ENCODE results near the gene C17orf107. TPM values are rescaled to one million over a fixed set of nuclear protein-coding genes. Genes with fewer than 3 reads are reported as not detected.

The C17orf107 gene
- total RNA-seq, 1 donor from 2014 or later: 0.92 TPM

DNA sequence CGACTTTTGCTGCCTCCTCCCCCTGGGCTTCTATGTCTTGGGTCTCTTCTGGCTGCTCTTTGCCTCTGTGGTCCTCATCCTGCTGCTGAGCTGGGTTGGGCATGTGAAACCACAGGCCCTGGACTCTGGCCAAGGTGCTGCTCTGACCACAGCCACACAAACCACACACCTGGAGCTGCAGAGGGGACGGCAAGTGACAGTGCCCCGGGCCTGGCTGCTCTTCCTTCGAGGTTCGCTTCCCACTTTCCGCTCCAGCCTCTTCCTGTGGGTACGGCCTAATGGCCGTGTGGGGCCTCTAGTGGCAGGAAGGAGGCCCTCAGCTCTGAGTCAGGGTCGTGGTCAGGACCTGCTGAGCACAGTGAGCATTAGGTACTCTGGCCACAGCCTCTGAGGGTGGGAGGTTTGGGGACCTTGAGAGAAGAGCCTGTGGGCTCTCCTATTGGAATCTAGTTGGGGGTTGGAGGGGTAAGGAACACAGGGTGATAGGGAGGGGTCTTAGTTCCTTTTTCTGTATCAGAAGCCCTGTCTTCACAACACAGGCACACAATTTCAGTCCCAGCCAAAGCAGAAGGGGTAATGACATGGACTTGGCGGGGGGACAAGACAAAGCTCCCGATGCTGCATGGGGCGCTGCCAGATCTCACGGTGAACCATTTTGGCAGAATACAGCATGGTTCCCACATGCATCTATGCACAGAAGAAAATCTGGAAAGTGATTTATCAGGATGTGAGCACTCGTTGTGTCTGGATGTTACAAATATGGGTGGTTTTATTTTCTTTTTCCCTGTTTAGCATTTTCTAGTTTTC is 35.0 kb downstream of the C17orf107 start:
- no peak for DNase-seq (ENCODE audit: low read depth, low spot score)

DNA sequence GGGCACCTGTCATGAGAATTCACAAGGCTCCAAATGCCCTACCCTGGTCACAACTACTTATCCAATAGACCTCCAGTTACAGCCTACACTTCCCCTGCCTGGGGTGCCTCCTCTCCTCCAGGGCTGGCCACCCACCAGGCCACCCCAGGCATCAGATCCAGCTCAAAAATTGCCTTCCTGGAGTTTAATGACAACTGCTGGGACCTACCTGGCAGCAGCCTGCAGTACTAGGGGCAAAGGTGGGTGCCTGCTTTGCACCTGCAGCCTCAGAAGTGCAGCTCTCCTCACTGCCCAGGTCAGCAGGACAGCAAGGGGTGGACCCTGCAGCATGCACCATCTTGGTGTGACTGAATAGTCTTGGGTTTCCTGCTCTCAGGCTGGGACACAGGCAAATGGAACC is 36.3 kb downstream of the C17orf107 start:
- DNase-seq (ENCODE audit: low read depth, low spot score): no peak

DNA sequence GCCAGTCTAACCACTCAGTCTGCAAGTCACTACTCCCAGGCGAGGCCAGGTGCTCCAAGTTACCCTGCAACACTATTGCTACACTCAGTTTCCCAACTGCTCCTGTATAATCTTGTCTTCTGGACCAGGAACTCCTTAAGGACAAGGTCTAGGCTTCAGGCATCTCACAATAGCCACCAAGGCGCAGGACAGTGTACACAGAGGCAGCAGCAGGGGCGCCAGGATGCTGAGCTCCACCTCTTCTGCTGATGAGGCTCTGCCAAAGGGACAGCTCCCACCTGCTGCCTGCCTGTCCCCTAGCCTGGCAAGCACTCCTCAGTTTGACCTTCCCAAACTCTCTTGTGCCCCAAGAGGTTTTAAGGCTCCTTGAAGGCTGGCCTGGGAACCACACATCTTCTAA is 37.1 kb downstream of the C17orf107 start:
- DNase-seq (ENCODE audit: low read depth, low spot score): no peak

DNA sequence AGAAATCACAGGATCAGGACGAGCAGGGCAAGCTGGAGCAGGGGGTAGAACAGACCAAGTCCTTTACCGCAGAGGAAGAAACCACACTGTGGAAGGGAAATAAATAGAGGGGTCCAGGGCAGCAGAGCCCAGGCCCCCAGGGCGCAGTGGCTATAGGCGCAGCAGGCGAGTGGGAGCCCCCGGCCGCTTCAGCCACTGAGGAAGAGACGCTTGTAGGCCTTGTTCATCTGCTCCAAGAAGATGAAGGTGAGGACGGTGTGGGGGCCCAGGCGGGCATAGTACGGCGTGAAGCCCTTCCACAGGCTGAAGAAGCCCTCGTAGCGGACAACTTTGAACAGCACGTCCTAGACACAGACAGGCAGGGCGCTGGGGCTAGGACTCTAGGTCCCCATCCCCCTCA is 38.2 kb downstream of the C17orf107 start:
- no peak for DNase-seq (ENCODE audit: low read depth, low spot score)

DNA sequence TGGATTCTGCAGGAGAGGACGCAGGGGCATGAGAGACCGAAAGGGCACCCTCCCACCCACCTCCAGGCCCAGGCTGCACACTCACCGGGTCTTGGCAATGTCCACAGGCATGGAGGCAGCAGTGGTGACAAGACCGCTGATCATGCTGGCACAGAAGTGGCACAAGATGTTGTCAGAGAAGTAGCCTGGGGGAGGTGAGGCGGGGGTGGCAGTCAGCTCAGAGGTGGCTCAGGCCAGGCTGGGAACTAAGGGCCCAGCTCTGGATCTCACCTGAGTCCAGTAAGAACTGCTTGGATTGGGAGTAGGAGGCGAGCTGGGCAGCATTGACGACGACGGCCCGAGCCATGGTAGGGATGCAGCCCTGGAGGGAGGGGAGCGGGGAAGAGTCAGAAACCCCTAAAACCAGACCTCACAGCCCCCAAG is 38.7 kb downstream of the C17orf107 start:
- DNase-seq (ENCODE audit: low read depth, low spot score): no peak

DNA sequence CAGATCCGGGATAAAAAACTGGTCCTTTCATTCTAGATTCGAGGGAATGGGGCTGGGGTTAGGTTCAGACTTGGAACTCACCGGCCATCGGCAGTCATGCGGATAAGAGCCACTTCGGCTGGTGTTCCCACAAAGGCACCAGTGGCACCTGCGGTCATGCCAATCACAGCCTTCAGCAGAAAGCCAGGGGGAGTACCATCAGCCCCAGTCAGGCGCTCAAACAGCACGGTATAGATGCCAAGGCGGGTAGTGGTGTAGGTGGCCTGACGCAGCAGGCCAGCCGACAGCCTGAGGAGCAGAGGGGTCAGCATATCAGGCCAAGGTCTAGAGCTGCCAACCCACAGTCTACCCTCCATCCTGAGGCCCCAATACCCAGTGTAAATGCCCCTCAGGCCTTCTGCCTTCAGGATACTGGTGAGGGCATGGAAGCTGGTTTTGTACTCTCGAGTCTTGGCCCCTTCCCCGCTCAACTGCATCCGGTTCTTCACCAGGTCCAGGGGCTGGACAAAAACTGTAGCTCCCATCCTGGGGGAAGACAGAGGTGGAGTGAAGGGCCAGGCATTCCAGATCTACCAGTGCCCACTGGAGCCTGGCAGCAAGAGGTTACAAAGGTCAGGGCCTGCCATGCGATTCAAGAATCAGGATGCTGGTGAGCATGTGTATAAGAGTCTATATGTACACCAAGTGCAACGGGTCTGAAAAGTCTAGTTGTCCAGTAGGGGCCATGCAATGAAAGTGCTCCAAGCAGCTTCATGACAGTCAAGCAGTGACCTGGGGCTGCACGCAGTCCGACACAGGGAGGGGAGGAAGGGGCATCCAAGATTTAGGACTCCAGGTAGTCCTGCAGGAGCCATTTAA is 39.6 kb downstream of the C17orf107 start:
- no peak for DNase-seq (ENCODE audit: low read depth, low spot score)

DNA sequence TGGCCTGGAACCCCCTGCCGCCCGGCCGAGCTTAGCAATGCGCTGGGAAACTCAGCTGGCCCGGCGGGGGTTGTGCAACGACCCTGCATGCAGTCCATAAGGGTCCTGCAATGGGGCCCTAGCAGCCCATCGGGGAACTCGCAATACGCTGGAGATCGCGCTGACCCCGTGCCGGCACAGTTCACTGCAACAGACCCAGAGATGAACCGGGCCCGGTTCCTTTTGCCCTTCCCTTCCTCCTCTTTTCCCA is 40.1 kb downstream of the C17orf107 start:
- no peak for DNase-seq (ENCODE audit: low read depth, low spot score)

DNA sequence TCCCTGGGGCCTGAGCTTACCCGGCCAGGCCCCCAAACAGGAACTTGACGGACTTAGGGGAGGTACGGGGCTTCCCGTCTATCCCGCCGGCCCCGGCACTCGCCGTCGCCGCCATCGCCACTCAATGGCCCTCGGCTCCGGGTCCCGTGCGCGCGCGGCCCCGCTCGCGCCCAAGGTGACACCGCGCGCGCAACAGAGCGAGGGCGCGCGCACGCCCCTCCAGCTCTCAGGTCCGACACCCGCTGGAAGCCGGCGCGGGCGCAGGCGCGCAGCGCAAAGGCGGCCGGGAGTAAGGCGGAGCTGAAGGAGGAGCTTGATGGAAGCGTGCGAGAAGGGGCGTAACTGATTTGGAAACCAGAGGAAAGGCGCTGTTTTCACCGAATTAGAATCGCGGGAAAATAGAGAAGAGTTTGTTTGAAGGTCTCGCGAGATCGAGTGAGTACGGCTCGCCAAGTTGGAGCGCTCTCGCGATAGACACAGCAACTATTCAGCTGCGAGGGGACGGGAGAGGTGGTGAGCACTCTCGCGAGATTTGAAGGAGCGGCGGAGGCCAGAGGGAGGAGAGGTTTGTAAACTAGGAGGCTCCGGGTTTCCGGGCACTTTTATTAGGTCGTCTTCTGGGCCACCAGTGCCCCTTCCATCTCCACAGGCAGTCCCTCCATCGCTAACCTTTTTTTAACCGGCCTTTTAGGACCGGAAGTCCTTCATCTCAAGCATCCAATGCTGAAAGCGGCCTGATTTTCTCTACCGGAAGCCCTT is 40.6 kb downstream of the C17orf107 start, which contains the start of the genes RNF167 and SLC25A11:
RNF167 (plus strand) TSS at position 473 of the 759 bp plus-strand sequence. CDS start 642 bp downstream, outside the sequence.
SLC25A11 (minus strand) TSS at position 251 of the 759 bp plus-strand sequence; CDS start at position 115, 136 bp downstream.
- DNase-seq (ENCODE audit: low read depth, low spot score): peak; percentile 99

DNA sequence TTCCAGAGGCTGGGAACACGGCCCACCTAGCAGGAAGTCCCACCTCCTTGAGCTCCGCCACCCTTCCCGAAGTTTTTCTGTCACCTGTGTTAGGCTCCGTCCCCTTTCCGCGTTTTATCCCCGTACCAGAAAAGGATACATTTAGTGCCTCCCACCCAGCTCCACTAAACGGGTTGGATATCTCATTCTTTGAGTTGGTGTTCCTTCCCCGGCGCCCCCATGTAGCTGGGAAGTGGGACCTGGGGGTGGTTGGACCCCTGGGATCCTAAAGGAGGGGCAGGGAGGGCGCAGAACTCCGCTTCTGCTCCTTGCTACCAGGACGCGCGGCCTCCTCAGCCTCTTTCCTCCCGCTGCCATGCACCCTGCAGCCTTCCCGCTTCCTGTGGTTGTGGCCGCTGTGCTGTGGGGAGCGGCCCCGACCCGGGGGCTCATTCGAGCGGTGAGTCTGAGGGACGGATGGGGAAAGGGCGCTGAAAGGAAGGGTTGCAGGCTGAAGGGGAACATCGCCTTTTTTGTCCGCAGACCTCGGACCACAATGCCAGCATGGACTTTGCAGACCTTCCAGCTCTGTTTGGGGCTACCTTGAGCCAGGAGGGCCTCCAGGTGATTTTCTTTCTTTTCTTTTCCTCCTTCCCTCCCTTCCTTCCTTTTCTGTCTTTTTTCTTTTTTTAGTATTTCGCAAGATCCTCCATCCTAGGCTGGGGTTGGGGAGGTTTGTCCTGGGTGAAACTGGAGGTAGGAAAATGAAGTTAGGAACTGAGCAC is 41.4 kb downstream of the C17orf107 start:
- no peak for DNase-seq (ENCODE audit: low read depth, low spot score)

DNA sequence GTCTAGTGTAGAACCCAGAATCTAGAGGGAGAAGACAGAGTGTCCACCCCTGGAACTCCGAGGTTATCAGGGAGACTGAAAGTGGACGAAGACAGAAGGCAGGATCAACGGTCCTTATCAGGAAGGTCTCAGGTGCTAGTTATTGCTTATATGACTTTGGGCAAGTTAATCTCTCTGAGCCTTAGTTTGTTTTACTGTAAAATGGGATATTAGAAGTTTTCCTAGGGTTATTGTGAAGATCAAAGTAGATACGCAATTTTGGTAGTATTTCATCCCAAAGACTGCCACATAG is 41.9 kb downstream of the C17orf107 start:
- no peak for DNase-seq (ENCODE audit: low read depth, low spot score)

DNA sequence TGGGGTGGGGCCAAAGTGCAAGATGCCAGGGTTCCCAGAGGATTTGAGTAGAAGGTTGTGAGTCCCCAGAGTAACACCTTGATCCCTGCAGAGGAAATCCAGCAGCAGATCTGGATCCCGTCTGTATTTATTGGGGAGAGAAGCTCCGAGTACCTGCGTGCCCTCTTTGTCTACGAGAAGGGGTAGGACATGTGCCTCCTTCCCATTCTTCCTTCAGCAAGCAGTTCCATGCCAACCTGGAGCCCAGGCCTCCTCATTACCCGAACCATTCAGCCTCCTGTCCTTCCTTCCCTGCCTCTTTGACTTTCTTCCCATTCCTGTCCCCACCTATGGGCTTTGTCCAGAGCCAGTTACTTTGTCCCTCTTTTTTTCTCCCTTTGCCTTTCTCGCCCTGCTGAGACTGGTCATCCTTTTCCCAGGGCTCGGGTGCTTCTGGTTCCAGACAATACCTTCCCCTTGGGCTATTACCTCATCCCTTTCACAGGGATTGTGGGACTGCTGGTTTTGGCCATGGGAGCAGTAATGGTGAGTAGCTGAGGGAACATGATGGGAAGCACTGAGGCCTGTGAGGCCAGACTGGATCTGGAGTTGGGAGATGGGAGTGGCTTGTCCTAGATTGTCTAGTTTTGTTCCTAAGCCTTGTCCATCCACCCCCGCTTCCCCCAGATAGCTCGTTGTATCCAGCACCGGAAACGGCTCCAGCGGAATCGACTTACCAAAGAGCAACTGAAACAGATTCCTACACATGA is 43.6 kb downstream of the C17orf107 start:
- DNase-seq (ENCODE audit: low read depth, low spot score): no peak

DNA sequence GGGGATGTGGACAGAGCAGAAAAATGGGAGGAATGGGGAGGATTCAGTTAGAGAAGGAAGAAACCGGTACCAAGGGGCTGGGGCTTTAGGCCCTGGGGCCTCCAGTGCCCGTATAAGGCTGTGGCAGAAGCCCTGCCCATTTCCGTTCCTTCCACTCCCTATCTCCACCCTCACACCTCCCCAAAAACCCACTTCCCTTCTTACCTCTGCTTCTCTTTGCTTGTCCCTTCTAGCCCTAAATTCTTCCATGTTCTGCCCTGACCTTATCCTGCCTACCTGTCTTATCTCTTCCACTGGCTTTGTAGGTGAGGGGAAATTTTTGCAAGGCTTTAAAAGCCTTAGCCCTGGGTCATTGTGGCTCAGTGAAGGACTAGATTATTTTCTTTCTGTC is 44.8 kb downstream of the C17orf107 start:
- no peak for DNase-seq (ENCODE audit: low read depth, low spot score)

DNA sequence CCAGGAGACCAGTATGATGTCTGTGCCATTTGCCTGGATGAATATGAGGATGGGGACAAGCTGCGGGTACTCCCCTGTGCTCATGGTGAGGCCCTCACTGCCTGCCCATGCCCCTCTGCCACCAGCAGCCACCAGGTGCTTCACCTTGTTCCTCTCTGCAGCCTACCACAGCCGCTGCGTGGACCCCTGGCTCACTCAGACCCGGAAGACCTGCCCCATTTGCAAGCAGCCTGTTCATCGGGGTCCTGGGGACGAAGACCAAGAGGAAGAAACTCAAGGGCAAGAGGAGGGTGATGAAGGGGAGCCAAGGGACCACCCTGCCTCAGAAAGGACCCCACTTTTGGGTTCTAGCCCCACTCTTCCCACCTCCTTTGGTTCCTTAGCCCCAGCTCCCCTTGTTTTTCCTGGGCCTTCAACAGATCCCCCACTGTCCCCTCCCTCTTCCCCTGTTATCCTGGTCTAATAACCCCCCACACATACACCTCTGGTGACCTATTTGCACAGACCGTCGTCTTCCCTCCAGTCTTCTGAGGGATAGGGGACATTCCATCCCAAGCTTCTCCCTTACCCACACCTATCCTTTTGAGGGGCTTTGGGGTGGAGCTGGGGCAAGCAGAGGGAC is 45.3 kb downstream of the C17orf107 start:
- DNase-seq (ENCODE audit: low read depth, low spot score): no peak

DNA sequence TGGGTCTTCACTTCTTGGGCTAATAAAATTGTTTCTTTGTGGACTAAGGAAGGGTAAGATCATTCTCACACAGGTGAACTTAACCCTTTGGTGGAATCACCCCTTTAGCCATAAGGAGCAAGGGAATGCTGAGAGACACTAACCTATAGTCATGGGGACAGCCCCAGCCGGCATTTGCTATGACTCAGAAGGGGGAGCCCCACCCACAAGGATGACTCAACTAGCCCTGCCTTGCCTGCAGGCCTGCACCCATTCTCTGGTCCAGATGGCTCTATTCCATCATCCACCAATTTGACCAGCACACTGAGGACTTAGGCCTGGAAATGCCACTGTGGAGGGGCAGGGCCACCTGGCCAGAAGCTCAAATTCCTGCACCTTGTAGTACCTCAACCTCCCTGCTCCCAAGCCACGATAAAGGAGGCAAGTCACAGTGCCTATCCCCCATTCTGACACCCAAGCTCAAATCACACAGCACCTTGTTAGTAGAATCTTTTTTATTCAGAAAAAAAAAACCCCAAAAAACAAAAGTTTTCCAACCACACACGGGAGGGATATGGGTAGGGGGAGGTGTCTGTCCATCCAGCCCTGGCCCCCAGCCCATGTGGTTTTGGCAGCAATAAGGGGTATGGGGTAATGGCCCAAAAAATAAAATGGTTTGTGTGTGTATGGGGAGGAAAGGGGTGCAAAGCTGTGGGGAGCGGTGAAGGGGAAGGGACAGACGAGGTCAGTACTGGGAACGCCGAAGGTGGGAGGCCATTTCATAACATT is 46.0 kb downstream of the C17orf107 start:
- DNase-seq (ENCODE audit: low read depth, low spot score): no peak

DNA sequence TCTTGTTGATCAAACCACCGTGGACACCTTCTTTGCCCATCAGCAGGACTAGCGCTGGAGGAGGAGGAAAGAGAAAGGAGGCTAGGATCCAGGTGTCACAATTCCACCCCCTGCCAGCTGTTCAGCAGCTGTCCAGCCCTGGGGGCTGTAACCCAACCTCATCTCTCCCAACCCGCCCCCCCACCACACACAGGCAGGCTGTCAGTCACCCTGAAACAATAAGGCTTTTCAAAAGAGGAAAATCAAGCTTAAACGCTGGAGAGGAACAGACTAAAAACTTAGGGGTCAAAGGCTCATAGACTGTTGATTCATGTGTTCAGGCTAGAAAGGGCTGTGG is 46.6 kb downstream of the C17orf107 start:
- DNase-seq (ENCODE audit: low read depth, low spot score): no peak

DNA sequence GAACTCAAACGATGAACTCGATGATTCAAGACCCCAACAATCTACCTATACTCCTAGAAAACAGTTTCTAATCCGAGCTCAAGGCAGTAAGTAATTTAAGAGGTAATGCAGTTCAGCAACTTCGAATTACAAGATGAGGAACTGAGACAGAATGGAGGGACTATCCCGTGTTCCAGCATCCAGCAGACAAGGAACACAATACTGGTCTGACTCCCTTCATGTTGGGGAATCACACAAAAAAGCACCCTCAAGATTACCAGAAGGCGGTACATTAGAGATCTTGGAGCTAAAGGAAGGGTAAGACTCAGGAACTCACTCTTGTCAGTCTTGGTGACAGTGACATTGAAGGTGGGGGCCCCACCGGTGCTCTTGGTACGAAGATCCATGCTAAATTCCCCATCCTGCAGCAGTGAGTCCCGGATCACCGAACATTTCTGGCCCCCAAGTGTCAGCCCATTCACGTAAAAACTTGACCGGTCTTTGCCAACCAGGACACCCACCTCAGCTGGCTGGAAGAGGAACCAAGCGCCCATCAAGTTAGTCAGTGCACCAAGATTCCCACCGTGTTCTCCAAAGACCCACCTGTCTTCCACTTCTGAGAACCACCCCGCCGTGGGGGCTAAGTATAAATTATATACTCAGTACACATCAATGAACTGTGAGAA is 47.1 kb downstream of the C17orf107 start:
- DNase-seq (ENCODE audit: low read depth, low spot score): no peak

DNA sequence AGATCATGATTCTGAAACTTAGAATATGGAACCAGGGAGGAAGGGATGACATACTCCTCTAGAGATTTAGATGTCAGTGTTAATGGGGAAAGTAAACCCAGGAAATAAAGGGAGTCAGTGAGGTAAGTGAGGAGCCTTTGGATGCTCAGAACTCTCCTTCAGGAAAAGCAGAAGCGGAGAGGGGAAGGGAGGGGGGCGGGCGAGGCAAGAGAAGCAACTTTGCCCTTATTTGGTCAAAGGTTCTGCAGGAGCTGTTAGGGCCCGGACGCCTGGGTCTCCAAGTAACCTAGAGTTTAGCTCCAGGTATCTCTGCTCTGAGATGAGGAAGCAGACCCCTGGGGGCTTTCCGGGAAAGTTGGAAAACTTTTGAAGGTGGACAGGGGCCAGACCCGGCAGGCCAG is 47.7 kb downstream of the C17orf107 start:
- DNase-seq (ENCODE audit: low read depth, low spot score): no peak

DNA sequence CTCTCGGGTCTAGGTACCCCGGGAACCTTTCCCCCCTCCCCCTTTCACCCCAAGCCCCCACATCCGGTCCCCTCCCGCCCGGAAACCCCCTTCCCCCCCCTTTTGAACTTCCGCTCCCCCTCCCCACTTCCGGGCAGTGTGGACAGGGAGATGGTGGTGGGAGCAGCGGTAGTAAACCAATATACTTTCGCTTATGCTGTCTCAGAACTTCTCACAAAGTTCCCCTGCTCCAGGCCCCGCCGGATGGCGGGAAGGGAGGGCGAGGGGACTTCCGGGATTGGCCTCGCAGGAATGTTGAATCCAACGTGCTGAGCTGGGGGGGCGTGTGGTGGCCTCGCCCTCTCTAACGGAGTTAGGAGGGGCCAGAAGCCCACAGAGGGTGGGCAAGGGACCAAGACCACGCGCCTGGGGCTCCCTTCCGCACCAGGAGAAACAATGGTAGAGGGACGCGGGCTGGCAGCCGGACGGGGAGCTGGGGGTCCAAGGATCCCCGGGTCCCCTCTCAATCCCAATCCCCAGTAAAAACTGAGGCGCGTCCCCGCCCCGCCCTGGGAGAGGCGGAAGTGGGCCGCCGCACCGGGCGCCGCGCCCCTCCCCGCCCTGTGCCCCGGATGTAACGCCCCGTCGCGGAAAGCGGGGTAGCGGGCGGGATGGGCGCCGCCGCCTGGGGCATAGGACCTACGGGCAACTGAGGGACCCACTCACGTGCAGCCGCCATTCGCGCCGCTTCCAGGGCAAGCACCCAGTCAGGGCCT is 48.3 kb downstream of the C17orf107 start:
- DNase-seq (ENCODE audit: low read depth, low spot score): no peak
